Breast epithelium (tissue), 4 donors: Measurements from ENCODE around the gene CCNG1. TPM values are rescaled to one million over a fixed set of nuclear protein-coding genes. Genes with fewer than 3 reads are reported as not detected.

Experiments
- DNase-seq, 2 donors: peaks; one replicate each; pipeline ENCODE4 v3.0.0-alpha.2; 2019; ENCODE audit warnings: low spot score in 2 of 2
- H3K27ac ChIP-seq, 2 donors: fragments of 200-600 bp; sonication (generic) in 1 of 2; one replicate each; pipeline ENCODE4 v1.5.1; 2016 to 2019; ENCODE audit warnings: mild to moderate bottlenecking in 1 of 2
- H3K27me3 ChIP-seq, 2 donors: fragments of 200-600 bp; sonication (generic) in 1 of 2; one replicate each; pipeline versions ENCODE4 v1.5.1 to v1.6.0; 2017 to 2019; ENCODE audit warnings: control low read depth in 1 of 2, mild to moderate bottlenecking in 1 of 2
- H3K36me3 ChIP-seq: fragments of 200-600 bp; one replicate; pipeline ENCODE4 v1.5.1; 2019
- H3K4me1 ChIP-seq, 2 donors: fragments of 200-600 bp; sonication (generic); one replicate each; pipeline ENCODE4 v1.5.1; 2016 to 2019; ENCODE audit warnings: control low read depth in 1 of 2
- H3K4me3 ChIP-seq, 3 donors: fragments of 200-600 bp; sonication (generic); 1 replicate in 2 of 3; 2 replicates in 1 of 3; pipeline ENCODE4 v1.5.1; 2016 to 2019; ENCODE audit warnings: mild to moderate bottlenecking in 3 of 3, moderate library complexity in 2 of 3
- H3K9me3 ChIP-seq, 2 donors: fragments of 200-600 bp; sonication (generic) in 1 of 2; one replicate each; pipeline ENCODE4 v1.5.1; 2016 to 2019; ENCODE audit warnings: control low read depth in 1 of 2
- CTCF ChIP-seq, 3 donors: fragments of 450-650 bp; IDR thresholded peaks; one replicate each; pipeline ENCODE4 v1.5.1; 2016 to 2017; ENCODE audit warnings: antibody characterized with exemption in 3 of 3, mild to moderate bottlenecking in 3 of 3, moderate library complexity in 3 of 3
- POLR2A ChIP-seq: fragments of 450-650 bp; IDR thresholded peaks from one replicate; pipeline ENCODE4 v1.6.1; 2016; ENCODE audit warnings: antibody characterized with exemption, mild to moderate bottlenecking, moderate library complexity
- POLR2AphosphoS5 ChIP-seq, 3 donors: sonication (generic); formaldehyde crosslinking; IDR thresholded peaks; one replicate each; pipeline ENCODE4 v1.6.1; 2017; ENCODE audit warnings: antibody characterized with exemption in 3 of 3
- intact Hi-C: fragments of 100-400 bp; cut with DNase I; formaldehyde crosslinking; loops from one replicate; pipeline ENCODE4 v1.15.1; 2023; ENCODE audit warnings: low total_unique reads
- total RNA-seq, 3 donors: library from RNA; depleted of rRNA; stranded (reverse); fragments of >200 nt; gene quantifications; one replicate each; pipeline ENCODE4 v1.1.0, GENCODE V29; 2016

CCNG1 gene
- total RNA-seq, 3 donors from 2014 or later = 168 to 221 (median 178) TPM

- intact Hi-C loops = no loop called here
- H3K4me3 ChIP-seq = no peak overlapping the region
- no peak for DNase-seq
- H3K36me3 ChIP-seq = no peaks in the 10 kb centered on the region
- H3K27ac ChIP-seq = no peak overlapping the region
- H3K9me3 ChIP-seq = no peaks in the 10 kb centered on the region
- H3K4me1 ChIP-seq = peaks cover 0 to 6% of the 10 kb centered on the region in 2 donors
- no peaks in the 10 kb centered on the region for H3K27me3 ChIP-seq
- TF ChIP-seq POLR2A (no peak), CTCF (IDR thresholded peaks at IDR 0.05) (no peak), POLR2AphosphoS5 (IDR thresholded peaks at IDR 0.05) (no peak)
Observed at GRCh38 chr5:163444526-163444925, 7.1 kb downstream of the CCNG1 start.

- Histone ChIP-seq H3K9me3 (no peaks in the 10 kb centered on the region), H3K27me3 (no peaks in the 10 kb centered on the region), H3K36me3 (no peaks in the 10 kb centered on the region), H3K4me1 (no peaks in the 10 kb centered on the region), H3K4me3 (no peak overlapping the region), H3K27ac (no peak overlapping the region)
- intact Hi-C loops = no loop called here
- DNase-seq = no peak
- TF ChIP-seq POLR2AphosphoS5 (IDR thresholded peaks at IDR 0.05) (no peak), CTCF (IDR thresholded peaks at IDR 0.05) (no peak), POLR2A (no peak)
Observed at GRCh38 chr5:163445345-163445744, 8.0 kb downstream of the CCNG1 start.

- Histone ChIP-seq H3K36me3 (no peaks in the 10 kb centered on the region), H3K4me3 (no peak overlapping the region), H3K27ac (no peak overlapping the region), H3K9me3 (no peaks in the 10 kb centered on the region), H3K4me1 (no peaks in the 10 kb centered on the region), H3K27me3 (no peaks in the 10 kb centered on the region)
- DNase-seq = no peak
- TF ChIP-seq POLR2AphosphoS5 (IDR thresholded peaks at IDR 0.05) = no peak
- TF ChIP-seq POLR2A = no peak
- no peak for TF ChIP-seq CTCF (IDR thresholded peaks at IDR 0.05)
- intact Hi-C loops = no loop called here
Observed at GRCh38 chr5:163447191-163447590, 9.8 kb downstream of the CCNG1 start.

GRCh38 chr5:163447875-163448274 lies 10.5 kb downstream of the CCNG1 start:
- no peak for TF ChIP-seq POLR2AphosphoS5 (IDR thresholded peaks at IDR 0.05)
- no peak for TF ChIP-seq CTCF (IDR thresholded peaks at IDR 0.05)
- TF ChIP-seq POLR2A = no peak
- no peaks in the 10 kb centered on the region for H3K36me3 ChIP-seq
- H3K27me3 ChIP-seq = no peaks in the 10 kb centered on the region
- no peak overlapping the region for H3K4me3 ChIP-seq
- H3K4me1 ChIP-seq = no peaks in the 10 kb centered on the region
- DNase-seq = no peak
- no peak overlapping the region for H3K27ac ChIP-seq
- intact Hi-C loops = no loop called here
- H3K9me3 ChIP-seq = no peaks in the 10 kb centered on the region

GRCh38 chr5:163448491-163448890 lies 11.1 kb downstream of the CCNG1 start:
- TF ChIP-seq CTCF (IDR thresholded peaks at IDR 0.05) (no peak), POLR2AphosphoS5 (IDR thresholded peaks at IDR 0.05) (no peak), POLR2A (no peak)
- Histone ChIP-seq H3K9me3 (no peaks in the 10 kb centered on the region), H3K27ac (no peak overlapping the region), H3K27me3 (no peaks in the 10 kb centered on the region), H3K4me3 (no peak overlapping the region), H3K4me1 (no peaks in the 10 kb centered on the region), H3K36me3 (no peaks in the 10 kb centered on the region)
- no peak for DNase-seq
- intact Hi-C loops = no loop called here
